GM20431 (cell line): Measurements from ENCODE around the gene IQCF5.
"Not testable (repeated sequence)": the region's sequence is repeated elsewhere in the genome, so short reads cannot be mapped to it uniquely, and the experiment has no call there.

ENCODE experiments used
- in situ Hi-C: fragments of 300-500 bp; cut with MseI, MboI; formaldehyde crosslinking; loops from one replicate; pipeline ENCODE4 v1.15.0; 2020; ENCODE audit warnings: low sequenced_read_pairs; ENCODE audit not compliant: unreplicated experiment

The IQCF5 gene

GRCh38 chr3:51873253-51873766 lies 2.1 kb downstream of the IQCF5 start:
- in situ Hi-C loops: no loop called here

GRCh38 chr3:51869304-51869703 lies 6.1 kb downstream of the IQCF5 start:
- in situ Hi-C loops: no loop called here

DNA sequence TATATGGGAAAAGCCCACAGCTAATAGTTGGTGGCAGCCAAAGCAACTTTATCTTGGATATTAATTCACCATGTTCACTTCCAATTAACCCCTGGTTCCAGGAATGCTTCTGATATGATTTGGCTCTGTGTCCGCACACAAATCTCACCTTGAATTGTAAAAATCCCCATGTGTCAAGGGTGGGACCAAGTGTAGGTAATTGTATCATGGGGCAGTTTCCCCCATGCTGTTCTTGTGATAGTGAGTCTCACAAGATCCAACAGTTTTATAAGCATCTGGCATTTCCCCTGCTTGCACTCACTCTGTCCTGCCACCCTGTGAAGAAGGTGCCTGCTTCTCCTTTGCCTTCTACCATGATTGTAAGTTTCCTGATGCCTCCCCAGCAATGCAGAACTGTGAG lies 6.5 kb downstream of the IQCF5 start:
- in situ Hi-C loops: not testable (repeated sequence)

DNA sequence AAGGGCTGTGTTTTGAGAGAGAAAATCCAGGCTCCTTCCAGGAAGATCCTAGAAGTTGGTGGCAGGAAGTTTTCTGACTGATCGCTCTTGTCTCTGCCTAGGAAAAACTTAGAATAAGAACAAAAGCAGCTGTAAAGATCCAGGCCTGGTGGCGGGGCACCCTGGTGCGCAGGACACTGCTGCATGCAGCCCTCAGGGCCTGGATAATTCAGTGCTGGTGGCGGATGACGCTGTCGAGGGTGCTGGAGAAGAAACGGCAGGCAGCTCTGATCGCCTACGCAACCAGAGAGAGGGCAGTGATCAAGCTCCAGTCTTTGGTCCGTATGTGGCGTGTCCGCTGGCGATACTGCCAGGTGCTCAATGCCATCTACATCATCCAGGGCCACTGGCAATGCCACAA lies 12.5 kb downstream of the IQCF5 start:
- in situ Hi-C loops: no loop called here

DNA sequence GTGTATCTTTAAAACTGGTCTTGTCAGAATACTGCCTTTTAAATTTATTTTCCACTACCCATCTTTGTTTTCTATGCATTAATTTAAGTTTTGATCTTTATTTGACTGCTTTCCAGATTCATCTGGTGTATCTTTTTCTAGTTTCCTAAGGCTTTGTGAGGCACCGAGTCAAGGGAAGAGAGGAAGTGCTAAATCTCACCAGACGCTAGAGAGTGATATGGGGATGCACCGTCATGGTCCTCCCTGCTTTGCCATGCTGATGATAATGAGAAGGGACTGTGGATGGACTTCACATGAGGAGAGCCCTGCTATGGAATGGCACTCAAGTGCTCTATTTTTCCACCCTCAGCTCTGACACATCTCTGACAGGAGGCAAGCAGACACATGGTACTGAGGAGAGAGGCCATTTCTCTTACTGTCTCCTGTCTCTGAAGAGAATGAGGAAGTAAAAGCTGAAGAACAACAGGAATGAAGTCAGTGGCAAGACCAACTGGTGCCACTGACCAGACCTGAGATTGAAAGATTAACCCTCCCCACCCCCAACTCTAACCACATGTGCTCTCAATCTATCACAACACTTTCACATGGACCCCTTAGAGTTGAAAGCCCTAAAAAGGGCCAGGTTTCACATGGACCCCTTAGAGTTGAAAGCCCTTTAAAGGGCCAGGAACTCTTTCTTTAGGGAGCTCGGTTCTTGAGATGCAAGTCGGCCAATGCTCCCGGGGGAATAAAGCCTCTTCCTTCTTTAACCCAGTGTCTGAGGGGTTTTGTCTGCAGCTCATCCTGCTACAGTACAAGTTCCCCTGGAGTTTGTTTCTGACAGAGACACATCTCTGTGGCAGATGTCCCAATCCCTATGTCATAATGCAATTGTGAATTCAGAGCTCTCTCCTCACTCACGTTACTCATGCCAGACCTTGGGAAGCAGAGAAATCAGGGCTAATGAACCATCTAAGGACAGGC lies 14.4 kb downstream of the IQCF5 start, which contains the start of gene IQCF2:
TSS of gene IQCF2 (plus strand) at position 913 of the 963 bp plus-strand sequence. CDS start 52 bp downstream, outside the sequence.
- in situ Hi-C loops: no loop called here

GRCh38 chr3:51855411-51855810 lies 20.0 kb downstream of the IQCF5 start:
- in situ Hi-C loops: not testable (repeated sequence)

DNA sequence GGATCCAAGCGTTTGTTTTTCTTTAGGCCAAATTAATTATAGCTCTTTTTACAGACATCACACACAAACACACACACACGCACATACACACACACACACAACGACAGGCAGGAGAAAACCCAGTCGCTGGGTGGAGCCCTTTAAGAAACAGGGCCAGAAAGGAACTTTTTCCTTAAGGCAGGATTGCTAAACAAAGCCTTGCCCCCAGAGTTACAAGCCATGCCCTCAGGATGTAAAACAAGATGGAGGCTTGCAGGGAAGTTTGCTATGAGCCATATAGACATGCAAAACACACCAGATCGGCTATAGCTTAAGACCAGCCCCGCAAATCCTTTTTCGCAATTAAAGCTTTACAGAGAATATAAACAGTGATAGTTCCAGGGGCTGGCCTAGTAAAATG lies 30.3 kb downstream of the IQCF5 start:
- in situ Hi-C loops: no loop called here

- in situ Hi-C loops: no loop called here
Measured at GRCh38 chr3:51836606-51837005, 38.8 kb downstream of the IQCF5 start.

DNA sequence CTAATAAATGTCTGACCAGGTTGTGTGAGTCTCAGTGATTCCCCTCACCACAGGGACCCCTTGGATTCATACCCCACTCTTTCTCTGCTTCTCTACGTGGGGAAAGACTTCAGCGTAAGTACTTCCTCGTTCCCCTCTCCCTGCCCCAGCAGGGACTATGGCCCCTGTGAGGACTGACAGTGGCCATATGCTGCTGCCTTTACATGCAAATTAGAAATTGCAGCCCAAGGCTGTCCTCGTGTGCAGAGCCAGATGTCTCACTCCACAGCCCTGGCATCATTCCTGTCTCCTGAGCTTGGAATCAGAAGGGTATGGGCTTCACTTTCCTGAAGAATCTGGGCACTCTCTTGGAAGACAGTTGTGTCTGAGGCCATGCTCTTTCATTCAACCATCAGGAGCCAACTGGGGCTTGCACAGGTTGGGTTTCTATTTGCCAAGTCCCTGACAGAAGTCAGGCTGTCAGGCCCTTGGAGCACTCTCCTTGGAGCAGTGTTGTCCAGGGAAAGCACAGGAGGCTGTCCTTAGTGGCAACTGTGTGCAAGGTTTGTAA lies 44.5 kb downstream of the IQCF5 start:
- in situ Hi-C loops: no loop called here

DNA sequence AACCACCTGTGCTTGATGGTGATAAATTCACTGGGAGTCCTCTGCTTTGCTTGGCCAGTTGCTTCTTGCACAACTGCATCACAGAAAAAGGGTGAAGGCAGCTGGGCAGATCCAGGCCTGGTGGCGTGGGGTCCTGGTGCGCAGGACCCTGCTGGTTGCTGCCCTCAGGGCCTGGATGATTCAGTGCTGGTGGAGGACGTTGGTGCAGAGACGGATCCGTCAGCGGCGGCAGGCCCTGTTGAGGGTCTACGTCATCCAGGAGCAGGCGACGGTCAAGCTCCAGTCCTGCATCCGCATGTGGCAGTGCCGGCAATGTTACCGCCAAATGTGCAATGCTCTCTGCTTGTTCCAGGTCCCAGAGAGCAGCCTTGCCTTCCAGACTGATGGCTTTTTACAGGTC lies 45.1 kb downstream of the IQCF5 start:
- in situ Hi-C loops: no loop called here

DNA sequence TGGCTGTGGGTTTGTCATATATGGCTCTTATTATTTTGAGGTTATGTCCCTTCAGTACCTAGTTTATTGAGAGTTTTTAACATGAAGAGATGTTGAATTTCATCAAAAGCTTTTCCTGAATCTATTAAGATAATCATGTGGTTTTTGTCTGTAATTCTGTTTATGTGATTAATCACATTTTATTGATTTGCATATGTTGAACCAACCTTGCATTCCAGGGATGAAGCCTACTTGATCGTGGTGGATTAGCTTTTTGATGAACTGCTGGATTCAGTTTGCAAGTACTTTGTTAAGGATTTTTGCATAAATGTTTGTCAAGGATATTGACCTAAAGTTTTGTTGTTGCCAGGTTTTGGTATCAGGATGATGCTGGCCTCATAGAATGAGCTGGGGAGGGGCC lies 47.1 kb downstream of the IQCF5 start:
- in situ Hi-C loops: no loop called here
